HG03575 (cell line): ENCODE measurements around the gene SUPT20H.

ENCODE experiments used
- ATAC-seq: cut with Tn5 transposase; IDR thresholded peaks from one replicate; pipeline ENCODE4 v1.9.1; 2021; ENCODE audit not compliant: unreplicated experiment, insufficient number of reproducible peaks, low FRiP score; ENCODE audit errors: extremely low read depth

The SUPT20H gene

GRCh38 chr13:37014609-37015008 is 44.9 kb downstream of the SUPT20H start:
- ATAC-seq: no peak

GRCh38 chr13:37011788-37012187 is 47.7 kb downstream of the SUPT20H start:
- no peak for ATAC-seq

DNA sequence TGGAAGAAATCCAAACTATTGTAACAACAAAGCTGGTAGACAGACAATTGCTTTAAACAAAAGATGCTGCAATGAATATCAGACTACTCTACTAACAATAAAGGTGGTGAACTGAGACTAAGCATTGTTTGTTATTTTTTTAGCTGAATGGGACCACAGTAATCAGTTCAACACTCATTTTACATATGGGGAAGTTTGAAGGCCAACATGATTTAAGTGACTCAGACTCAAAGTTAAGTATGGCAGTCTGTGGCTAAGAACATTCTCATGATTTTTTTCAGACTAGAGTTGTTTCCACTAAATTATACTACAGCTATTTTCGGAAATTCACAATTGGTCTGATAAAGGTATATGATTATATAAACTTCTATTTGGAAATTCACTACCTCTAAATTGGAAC is 48.5 kb downstream of the SUPT20H start:
- ATAC-seq: no peak

DNA sequence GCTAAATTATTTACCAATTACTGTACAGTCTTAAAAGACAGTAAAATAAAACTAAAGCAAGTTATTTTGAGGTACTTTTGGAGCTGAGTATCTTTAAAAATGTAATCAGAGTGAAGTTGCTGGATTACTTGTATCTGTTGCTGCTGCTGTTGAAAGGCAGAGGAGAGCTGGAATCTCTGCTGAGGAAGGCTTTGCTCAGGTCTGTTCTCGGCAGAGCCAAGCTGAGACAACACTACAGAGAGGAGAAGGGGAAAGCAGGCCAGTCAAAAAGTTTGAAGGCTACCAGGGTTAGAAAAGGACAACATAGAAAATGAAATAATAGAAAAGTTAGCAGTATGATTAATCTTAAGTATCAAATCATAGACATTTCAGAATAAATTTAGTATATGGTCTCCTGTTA is 49.1 kb downstream of the SUPT20H start:
- no peak for ATAC-seq

- no peak for ATAC-seq
Observed at GRCh38 chr13:37009692-37010091, 49.8 kb downstream of the SUPT20H start.

DNA sequence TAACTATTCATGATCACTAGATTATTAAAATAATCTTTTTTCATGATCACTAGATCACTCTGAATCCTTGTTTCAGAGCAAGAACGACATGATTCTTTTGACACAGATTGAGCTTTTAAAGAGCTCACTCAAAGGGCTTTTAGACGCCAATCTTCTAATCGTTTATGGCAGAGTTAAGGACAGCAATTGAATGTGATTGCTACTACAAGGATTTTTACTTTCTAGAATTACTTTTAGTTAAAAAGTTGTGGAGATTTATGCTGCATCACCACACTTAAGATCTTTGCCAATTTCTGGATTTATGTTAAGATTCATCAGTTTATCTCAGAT is 57.6 kb downstream of the SUPT20H start:
- no peak for ATAC-seq

- no peak for ATAC-seq
Observed at GRCh38 chr13:36999054-36999714, 60.3 kb downstream of the SUPT20H start, which contains the start of gene ALG5. Gene ALG5, minus strand, starts transcription at chr13:36999340. Its CDS starts 40 bp downstream, at chr13:36999300.

GRCh38 chr13:36998624-36999041 is 60.9 kb downstream of the SUPT20H start:
- no peak for ATAC-seq

GRCh38 chr13:36997716-36998427 is 61.6 kb downstream of the SUPT20H start:
- no peak for ATAC-seq

DNA sequence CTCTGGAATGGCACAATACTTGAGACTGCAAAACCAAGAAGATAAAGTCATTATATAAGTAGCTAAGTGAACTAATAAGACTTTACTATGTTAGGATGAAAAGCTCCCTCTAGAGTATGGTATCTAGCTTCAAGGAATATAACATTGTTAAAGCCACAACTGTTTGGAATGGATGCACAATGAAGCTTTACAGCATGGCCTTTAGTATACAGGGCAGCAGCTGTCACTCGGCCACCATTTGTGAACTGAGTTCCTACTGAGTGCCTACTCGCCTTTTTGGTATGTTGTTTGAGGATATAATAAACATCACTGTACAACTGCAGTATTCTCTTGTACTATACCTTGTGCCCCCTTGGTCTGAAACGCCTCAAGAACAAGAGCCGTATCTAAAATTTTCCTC is 67.1 kb downstream of the SUPT20H start:
- ATAC-seq: no peak

GRCh38 chr13:36986462-36987240 is 72.8 kb downstream of the SUPT20H start:
- no peak for ATAC-seq

DNA sequence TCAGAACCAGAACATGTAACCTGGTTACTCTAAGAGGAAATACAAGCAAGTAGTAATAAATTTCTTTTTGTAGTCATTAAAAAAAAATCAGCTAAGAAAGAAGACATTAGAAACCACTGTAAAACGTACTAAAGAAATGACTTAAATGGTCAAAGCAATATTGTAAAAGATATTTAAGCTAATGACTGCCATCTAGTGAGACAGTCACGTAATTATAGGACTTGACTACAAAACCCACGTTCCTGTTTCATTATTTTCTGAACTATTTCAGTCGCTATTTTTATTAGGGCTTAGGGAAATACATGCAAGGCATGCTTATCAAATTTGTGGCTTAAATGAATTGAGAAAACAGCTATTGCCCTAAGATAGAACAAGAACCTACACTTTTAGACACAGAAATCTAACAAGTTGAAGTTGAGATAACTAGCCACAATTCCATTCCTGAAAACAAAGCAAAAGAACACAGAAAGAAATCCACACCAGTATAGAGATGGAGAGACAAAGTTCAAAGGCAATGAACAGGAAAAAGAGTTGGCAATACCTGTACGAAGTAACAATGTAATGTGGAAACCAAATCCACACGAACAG is 78.2 kb downstream of the SUPT20H start:
- no peak for ATAC-seq

- no peak for ATAC-seq
Observed at GRCh38 chr13:36979361-36980050, 80.0 kb downstream of the SUPT20H start.

- no peak for ATAC-seq
Observed at GRCh38 chr13:36975172-36975571, 84.3 kb downstream of the SUPT20H start.

- ATAC-seq: peak; percentile 43
Observed at GRCh38 chr13:36973621-36974295, 85.7 kb downstream of the SUPT20H start.

DNA sequence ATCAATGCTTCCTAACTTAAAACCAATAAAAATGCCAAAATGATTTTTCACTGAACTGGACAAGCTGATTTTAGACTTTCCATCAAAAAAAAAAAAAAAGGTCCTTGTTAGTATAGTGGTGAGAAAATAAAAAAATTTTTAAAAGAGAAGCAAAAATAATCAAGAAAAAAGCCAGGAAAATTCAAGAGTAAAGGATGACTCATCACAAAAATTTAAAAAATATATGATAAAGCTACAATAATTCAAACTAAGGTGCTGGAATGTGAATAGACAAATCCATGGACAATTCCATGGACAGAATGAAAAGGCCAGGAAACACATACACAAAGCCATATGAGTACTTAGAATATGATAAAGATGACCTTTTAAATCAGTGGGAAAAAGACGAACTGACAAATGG is 86.5 kb downstream of the SUPT20H start:
- ATAC-seq: no peak

DNA sequence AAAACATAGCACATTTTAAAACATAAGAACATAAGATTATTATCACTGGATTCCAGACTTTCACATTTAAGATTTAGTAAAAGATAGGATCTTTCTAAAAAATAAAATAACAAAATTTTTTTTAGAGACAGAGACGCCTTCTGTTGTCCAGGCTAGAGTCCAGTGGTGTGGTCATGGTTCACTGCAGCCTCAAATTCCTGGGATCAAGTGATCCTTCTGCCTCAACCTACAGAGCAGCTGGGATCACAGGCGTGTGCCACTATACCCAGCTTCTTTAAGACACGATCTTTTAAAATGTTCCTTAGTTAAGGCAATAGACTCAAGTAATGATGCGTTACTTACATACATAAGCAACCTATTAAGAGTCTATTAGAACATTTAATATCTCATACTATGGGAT is 93.1 kb downstream of the SUPT20H start:
- no peak for ATAC-seq

DNA sequence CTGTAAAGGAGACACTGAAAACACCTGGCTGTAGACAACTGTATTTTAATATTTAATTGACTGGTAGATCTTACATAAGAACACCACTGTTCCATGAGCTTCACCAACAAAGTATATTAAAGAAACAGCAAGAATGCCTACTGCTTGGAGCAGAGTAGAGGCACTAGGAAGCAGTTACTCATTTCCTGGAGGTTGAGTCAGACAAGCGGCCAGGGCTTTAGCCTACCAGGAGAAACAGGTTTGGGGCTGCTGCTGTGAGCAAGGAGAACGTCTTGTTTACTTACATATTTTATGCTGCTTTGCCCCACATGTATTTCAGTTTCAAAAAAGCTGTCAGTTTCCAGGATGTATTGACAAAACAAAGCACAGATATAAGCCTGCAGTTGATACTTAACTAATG is 93.7 kb downstream of the SUPT20H start:
- no peak for ATAC-seq
